Measurements from ENCODE around the gene NELL2. TPM values are rescaled to one million over a fixed set of nuclear protein-coding genes. Genes with fewer than 3 reads are reported as not detected.

The NELL2 gene
- total and polyA plus RNA-seq, 4 donors = 0.09 to 0.42 (median 0.17) TPM; not detected in 1

DNA sequence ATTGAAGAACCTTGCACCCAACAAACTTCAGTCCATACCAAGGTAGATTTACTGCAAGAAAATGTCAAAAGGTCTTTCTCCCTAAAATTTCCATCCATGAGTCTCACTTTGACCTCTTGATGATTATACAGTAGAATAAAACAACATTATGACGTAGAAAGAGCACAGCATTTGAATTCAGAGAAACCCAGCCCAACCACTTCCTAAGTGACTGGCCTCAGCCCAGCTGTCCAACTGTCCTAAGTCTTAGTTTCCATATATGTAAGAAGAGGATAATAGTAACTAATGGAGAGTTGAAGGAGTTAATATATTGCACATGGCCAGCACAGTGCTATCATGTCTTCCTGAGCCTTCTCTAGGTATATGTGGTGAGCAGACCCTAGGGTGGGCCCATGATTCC is 41.0 kb upstream of the NELL2 start:
- H3K4me3 ChIP-seq (ENCODE audit: low read depth in 1 of 3, low read length in 3 of 3) = no peak overlapping the region
- no peaks in the 10 kb centered on the region for H3K9me3 ChIP-seq (ENCODE audit: control insufficient read depth in 4 of 4, low read length in 3 of 4)
- H3K27me3 ChIP-seq (ENCODE audit: control insufficient read depth in 4 of 4, insufficient read depth in 4 of 4, low read length in 3 of 4) = peaks cover 0 to 4% (median 0%) of the 10 kb centered on the region in 4 donors
- no peak overlapping the region for H3K27ac ChIP-seq (ENCODE audit: low read depth in 1 of 2, low read length in 2 of 2)
- H3K9ac ChIP-seq (ENCODE audit: low read depth in 1 of 2, low read length in 2 of 2) = no peak overlapping the region
- DNase-seq (ENCODE audit: low spot score) = no peak
- TF ChIP-seq TAF1 (conservative IDR thresholded peaks at IDR 0.05) = no peak
- TF ChIP-seq, protein P1, sequence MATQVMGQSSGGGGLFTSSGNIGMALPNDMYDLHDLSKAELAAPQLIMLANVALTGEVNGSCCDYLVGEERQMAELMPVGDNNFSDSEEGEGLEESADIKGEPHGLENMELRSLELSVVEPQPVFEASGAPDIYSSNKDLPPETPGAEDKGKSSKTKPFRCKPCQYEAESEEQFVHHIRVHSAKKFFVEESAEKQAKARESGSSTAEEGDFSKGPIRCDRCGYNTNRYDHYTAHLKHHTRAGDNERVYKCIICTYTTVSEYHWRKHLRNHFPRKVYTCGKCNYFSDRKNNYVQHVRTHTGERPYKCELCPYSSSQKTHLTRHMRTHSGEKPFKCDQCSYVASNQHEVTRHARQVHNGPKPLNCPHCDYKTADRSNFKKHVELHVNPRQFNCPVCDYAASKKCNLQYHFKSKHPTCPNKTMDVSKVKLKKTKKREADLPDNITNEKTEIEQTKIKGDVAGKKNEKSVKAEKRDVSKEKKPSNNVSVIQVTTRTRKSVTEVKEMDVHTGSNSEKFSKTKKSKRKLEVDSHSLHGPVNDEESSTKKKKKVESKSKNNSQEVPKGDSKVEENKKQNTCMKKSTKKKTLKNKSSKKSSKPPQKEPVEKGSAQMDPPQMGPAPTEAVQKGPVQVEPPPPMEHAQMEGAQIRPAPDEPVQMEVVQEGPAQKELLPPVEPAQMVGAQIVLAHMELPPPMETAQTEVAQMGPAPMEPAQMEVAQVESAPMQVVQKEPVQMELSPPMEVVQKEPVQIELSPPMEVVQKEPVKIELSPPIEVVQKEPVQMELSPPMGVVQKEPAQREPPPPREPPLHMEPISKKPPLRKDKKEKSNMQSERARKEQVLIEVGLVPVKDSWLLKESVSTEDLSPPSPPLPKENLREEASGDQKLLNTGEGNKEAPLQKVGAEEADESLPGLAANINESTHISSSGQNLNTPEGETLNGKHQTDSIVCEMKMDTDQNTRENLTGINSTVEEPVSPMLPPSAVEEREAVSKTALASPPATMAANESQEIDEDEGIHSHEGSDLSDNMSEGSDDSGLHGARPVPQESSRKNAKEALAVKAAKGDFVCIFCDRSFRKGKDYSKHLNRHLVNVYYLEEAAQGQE (IDR thresholded peaks at IDR 0.05) = no peak
- TF ChIP-seq, protein P2, sequence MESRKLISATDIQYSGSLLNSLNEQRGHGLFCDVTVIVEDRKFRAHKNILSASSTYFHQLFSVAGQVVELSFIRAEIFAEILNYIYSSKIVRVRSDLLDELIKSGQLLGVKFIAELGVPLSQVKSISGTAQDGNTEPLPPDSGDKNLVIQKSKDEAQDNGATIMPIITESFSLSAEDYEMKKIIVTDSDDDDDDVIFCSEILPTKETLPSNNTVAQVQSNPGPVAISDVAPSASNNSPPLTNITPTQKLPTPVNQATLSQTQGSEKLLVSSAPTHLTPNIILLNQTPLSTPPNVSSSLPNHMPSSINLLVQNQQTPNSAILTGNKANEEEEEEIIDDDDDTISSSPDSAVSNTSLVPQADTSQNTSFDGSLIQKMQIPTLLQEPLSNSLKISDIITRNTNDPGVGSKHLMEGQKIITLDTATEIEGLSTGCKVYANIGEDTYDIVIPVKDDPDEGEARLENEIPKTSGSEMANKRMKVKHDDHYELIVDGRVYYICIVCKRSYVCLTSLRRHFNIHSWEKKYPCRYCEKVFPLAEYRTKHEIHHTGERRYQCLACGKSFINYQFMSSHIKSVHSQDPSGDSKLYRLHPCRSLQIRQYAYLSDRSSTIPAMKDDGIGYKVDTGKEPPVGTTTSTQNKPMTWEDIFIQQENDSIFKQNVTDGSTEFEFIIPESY (IDR thresholded peaks at IDR 0.05) = no peak
- no peak for TF ChIP-seq GABPA (IDR thresholded peaks at IDR 0.05 in 1 of 2, conservative IDR thresholded peaks at IDR 0.05 in 1 of 2)
- no peak for TF ChIP-seq RAD21 (IDR thresholded peaks at IDR 0.05)
- no peak for TF ChIP-seq YY1 (IDR thresholded peaks at IDR 0.05)
- TF ChIP-seq NR2F2 (IDR thresholded peaks at IDR 0.05) = no peak
- no peak for TF ChIP-seq MAX (IDR thresholded peaks at IDR 0.05)
- no peak for TF ChIP-seq RXRA (IDR thresholded peaks at IDR 0.05)
- TF ChIP-seq HNF4G (IDR thresholded peaks at IDR 0.05) = no peak
- no peak for TF ChIP-seq ATF3 (IDR thresholded peaks at IDR 0.05)
- no peak for TF ChIP-seq CTCF (IDR thresholded peaks at IDR 0.05; ENCODE audit: low read depth, low read length, missing input control)
- 74% methylated on average over 1 of the region's 1 CpG for WGBS
- no peaks in the 10 kb centered on the region for H3K4me1 ChIP-seq (ENCODE audit: control insufficient read depth in 4 of 4, insufficient read depth in 4 of 4, low read length in 3 of 4)
- H3K36me3 ChIP-seq (ENCODE audit: control insufficient read depth in 4 of 4, insufficient read depth in 3 of 4, low read depth in 1 of 4, low read length in 3 of 4) = no peaks in the 10 kb centered on the region

- Histone ChIP-seq H3K27ac (ENCODE audit: low read depth in 1 of 2, low read length in 2 of 2) (no peak overlapping the region), H3K36me3 (ENCODE audit: control insufficient read depth in 4 of 4, insufficient read depth in 3 of 4, low read depth in 1 of 4, low read length in 3 of 4) (no peaks in the 10 kb centered on the region), H3K9me3 (ENCODE audit: control insufficient read depth in 4 of 4, low read length in 3 of 4) (no peaks in the 10 kb centered on the region), H3K4me1 (ENCODE audit: control insufficient read depth in 4 of 4, insufficient read depth in 4 of 4, low read length in 3 of 4) (no peaks in the 10 kb centered on the region), H3K9ac (ENCODE audit: low read depth in 1 of 2, low read length in 2 of 2) (no peak overlapping the region), H3K4me3 (ENCODE audit: low read depth in 1 of 3, low read length in 3 of 3) (no peak overlapping the region), H3K27me3 (ENCODE audit: control insufficient read depth in 4 of 4, insufficient read depth in 4 of 4, low read length in 3 of 4) (peaks cover 0 to 4% (median 0%) of the 10 kb centered on the region in 4 donors)
- DNase-seq (ENCODE audit: low spot score) = no peak
- no peak for TF ChIP-seq EGR1 (IDR thresholded peaks at IDR 0.05; ENCODE audit: low read depth in 2 of 2)
- TF ChIP-seq SP1 (IDR thresholded peaks at IDR 0.05) = no peak
- TF ChIP-seq JUND (IDR thresholded peaks at IDR 0.05) = no peak
- no peak for TF ChIP-seq MAX (IDR thresholded peaks at IDR 0.05)
- TF ChIP-seq YY1 (IDR thresholded peaks at IDR 0.05) = no peak
- no peak for TF ChIP-seq RAD21 (IDR thresholded peaks at IDR 0.05)
- TF ChIP-seq, protein P2 (IDR thresholded peaks at IDR 0.05) = no peak
- no peak for TF ChIP-seq HNF4G (IDR thresholded peaks at IDR 0.05)
- no peak for TF ChIP-seq NR2F2 (IDR thresholded peaks at IDR 0.05)
- TF ChIP-seq, protein P1 (IDR thresholded peaks at IDR 0.05) = no peak
- no peak for TF ChIP-seq FOXA2 (IDR thresholded peaks at IDR 0.05)
- TF ChIP-seq FOXA1 (IDR thresholded peaks at IDR 0.05) = no peak
These were observed 39.8 kb upstream of the NELL2 start for GRCh38 chr12:44915958-44916357.

Data from liver (tissue), 9 donors.